Mesothelial cell of epicardium (in vitro differentiated cells): ENCODE data around the gene MN1. TPM values are rescaled to one million over a fixed set of nuclear protein-coding genes. Genes with fewer than 3 reads are reported as not detected.

Experiments
- DNase-seq, 2 experiments: peaks; one replicate each; pipeline ENCODE4 v3.0.0; 2021; ENCODE audit warnings: low spot score in 2 of 2; ENCODE audit not compliant: unreplicated experiment in 2 of 2
- H3K27ac Mint-ChIP-seq: 2 replicates; pipeline ENCODE4 v1.8.0; 2021; ENCODE audit warnings: mixed read lengths
- H3K27me3 Mint-ChIP-seq: 2 replicates; pipeline ENCODE4 v1.8.0; 2021; ENCODE audit warnings: low read depth, mixed read lengths
- H3K36me3 Mint-ChIP-seq: 2 replicates; pipeline ENCODE4 v1.8.0; 2021; ENCODE audit warnings: mixed read lengths
- H3K4me1 Mint-ChIP-seq: 2 replicates; pipeline ENCODE4 v1.8.0; 2021; ENCODE audit warnings: mixed read lengths
- H3K4me3 Mint-ChIP-seq: 2 replicates; pipeline ENCODE4 v1.8.0; 2021; ENCODE audit warnings: mild to moderate bottlenecking, moderate library complexity, mixed read lengths
- H3K9me3 Mint-ChIP-seq: 2 replicates; pipeline ENCODE4 v1.8.0; 2021; ENCODE audit warnings: mixed read lengths
- CTCF ChIP-seq: fragments of 200-600 bp; sonication (generic); IDR thresholded peaks from one replicate; pipeline ENCODE4 v1.5.0; 2021; ENCODE audit warnings: antibody characterized with exemption; ENCODE audit not compliant: unreplicated experiment
- total RNA-seq: library from RNA; stranded (reverse); gene quantifications from 3 replicates; pipeline ENCODE4 v1.2.1, GENCODE V29; 2021

MN1 gene
- total RNA-seq, 1 donor from 2014 or later: 47.8 TPM

DNA sequence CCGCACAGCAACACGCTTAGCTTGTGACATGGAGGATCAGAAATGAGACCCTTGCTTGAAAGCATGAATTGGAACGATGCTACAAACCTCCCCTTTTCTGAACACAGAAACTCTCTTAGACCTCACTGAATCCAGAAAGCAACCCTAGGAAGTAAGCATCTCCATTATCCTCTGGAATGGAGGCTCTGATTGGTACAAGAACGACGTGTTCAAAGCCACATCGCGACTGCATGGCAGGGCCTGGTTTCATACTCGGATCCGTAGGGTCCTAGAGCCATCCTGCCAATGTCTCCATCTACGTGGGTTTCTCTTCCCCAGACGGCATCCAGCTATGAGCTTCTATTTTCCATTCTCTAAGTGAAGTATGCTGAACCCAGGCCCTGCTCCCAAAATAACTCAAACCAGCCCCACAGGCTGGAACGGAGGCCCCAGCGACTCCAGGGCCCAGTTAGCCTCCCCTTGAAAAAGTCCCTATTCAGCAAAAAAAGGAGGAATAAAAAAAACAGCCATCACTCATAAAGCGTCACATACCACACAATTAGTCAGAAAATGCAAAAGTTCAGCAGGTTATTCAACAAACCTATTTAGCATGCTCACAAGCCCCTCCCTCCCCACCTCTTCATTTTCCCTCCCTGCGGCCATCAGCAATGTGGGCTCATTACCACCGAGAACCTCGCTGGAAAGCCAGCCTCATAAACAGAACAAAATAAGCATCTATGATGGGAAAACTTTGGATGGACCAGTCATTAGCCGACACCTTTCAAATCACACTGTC lies 7.1 kb upstream of the MN1 start:
- Mint-ChIP-seq H3K4me3 (no peak overlapping the region), H3K4me1 (peaks cover 43% of the 10 kb centered on the region)
- DNase-seq: no peak

GRCh38 chr22:27805841-27806240 lies 4.3 kb upstream of the MN1 start:
- H3K4me1 Mint-ChIP-seq: peaks cover 52% of the 10 kb centered on the region
- no peak for TF ChIP-seq CTCF
- H3K36me3 Mint-ChIP-seq: no peaks in the 10 kb centered on the region
- H3K27ac Mint-ChIP-seq: no peak overlapping the region
- no peak for DNase-seq
- no peaks in the 10 kb centered on the region for H3K9me3 Mint-ChIP-seq
- H3K4me3 Mint-ChIP-seq: no peak overlapping the region
- H3K27me3 Mint-ChIP-seq: peaks cover 33% of the 10 kb centered on the region

More for the DNA sequence above, 7.1 kb upstream of the MN1 start:
- TF ChIP-seq CTCF: no peak
- H3K27me3 Mint-ChIP-seq: peaks cover 22% of the 10 kb centered on the region
- H3K36me3 Mint-ChIP-seq: no peaks in the 10 kb centered on the region
- no peaks in the 10 kb centered on the region for H3K9me3 Mint-ChIP-seq
- H3K27ac Mint-ChIP-seq: peak overlapping the region; percentile 32

GRCh38 chr22:27804470-27805297 lies 3.1 kb upstream of the MN1 start:
- Mint-ChIP-seq H3K27me3 (peaks cover 35% of the 10 kb centered on the region), H3K4me1 (peaks cover 44% of the 10 kb centered on the region), H3K27ac (peak overlapping the region; percentile 87), H3K36me3 (no peaks in the 10 kb centered on the region), H3K4me3 (peak overlapping the region; percentile 57), H3K9me3 (no peaks in the 10 kb centered on the region)
- peak; percentile 64 for TF ChIP-seq CTCF
- peak in 1 of 2 experiments; percentile 78 for DNase-seq

DNA sequence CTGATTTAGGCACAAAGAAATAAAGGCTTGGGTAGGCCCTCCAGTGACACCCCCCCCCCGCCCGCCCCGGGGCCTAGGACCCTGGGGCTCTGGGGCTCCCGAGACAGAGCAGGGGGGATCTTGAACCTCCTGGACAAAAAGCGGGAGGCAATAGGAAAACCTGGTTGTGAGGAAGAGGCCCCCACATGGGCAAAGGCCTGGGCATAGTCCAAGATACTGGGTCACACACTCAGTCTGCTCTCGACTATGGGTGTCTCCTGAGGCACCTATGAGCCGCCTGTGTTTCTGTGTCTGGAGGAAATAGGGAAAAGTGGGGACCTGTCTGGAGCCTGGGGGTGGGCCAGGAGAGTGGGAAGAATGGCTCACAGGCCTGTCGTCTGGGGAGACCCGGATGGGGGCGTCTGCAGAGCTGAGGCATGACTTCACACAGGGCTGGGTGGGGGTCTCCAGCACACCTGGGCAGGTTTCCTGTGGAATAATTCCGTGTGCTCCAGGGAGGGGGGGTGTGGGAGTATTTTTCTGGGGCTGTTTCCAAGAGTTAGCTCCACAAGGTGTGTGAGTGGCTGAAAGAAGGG lies 2.4 kb upstream of the MN1 start:
- H3K27ac Mint-ChIP-seq: peak overlapping the region; percentile 87
- H3K27me3 Mint-ChIP-seq: peaks cover 41% of the 10 kb centered on the region
- no peak for DNase-seq
- peaks cover 1% of the 10 kb centered on the region for H3K36me3 Mint-ChIP-seq
- no peaks in the 10 kb centered on the region for H3K9me3 Mint-ChIP-seq
- no peak overlapping the region for H3K4me3 Mint-ChIP-seq
- TF ChIP-seq CTCF: no peak
- H3K4me1 Mint-ChIP-seq: peaks cover 41% of the 10 kb centered on the region

DNA sequence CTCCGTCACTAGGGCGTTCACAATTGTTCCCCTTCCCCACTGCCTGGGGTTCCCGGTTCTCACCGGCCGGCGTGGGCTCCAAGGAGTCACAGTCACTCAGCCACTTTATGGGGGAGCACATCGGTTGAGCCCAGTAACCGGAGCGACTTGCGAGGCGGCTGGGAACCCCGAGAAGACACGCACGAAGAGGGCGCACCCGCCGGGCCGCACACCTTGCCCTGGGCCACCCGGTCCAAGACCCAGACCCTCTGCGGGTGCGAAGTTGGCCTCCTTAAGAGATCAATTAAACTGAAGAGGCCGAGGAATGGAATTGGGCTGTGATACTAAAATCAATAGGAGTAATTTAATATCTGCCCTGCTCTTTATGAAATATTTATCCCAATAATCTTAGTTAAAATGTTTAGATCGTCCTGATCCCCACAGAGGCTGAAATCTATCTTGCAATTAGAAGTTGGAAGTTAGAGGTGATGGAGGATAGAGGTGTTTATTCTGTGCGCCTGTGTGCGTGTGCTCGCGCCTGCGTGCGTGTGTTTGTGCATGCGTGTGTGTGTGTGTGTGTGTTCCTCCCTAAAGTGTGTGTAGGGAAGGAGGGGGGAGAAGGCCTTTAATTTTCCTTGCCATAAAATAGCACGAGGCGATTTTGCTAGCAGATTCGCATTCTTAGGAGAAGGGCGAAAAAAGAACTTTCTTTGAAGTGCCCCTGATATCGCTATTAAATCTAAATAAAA lies 954 bp upstream of the MN1 start:
- Mint-ChIP-seq H3K4me3 (peak overlapping the region; percentile 82), H3K9me3 (no peaks in the 10 kb centered on the region), H3K27ac (peak overlapping the region; percentile 74), H3K36me3 (peaks cover 4% of the 10 kb centered on the region), H3K4me1 (peaks cover 35% of the 10 kb centered on the region), H3K27me3 (peaks cover 41% of the 10 kb centered on the region)
- no peak for TF ChIP-seq CTCF
- peak in 1 of 2 experiments; percentile 47 for DNase-seq
